GM10847 (cell line): ENCODE data around the gene LIN9.

ENCODE experiments used
- POLR2A ChIP-seq: IDR thresholded peaks from 2 replicates; pipeline ENCODE4 v1.6.1; 2011; ENCODE audit not compliant: insufficient read length; ENCODE audit errors: extremely low read depth

The LIN9 gene

DNA sequence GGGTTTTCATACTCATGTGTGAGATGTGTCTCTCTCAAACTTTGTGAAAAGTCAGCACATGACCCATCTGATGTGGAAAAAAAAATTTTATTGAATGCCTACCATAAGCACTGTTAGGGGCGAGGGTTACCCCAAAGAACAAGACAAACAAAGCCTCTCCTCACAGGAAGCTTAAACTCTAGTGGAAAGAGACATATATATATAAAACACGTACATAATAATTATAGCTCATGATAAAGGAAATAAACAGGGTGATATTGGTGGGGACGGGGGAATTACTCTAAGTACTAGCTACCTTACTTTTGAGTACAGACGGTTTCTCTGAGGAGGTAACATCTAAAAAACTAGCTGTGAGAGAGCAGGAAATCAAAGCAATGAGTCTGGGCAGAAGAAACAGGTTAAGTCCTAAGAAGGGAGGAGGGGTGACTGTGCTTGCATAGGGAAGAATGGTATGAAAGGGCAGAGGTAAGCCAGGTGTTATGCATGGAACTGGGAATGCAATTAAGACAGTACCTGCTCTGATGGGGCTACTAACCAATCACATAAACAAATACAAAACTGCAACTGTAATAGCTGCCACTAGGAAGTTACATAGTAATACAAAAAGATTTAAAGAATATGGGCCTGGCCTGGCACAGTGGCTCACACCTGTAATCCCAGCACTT lies 4.5 kb downstream of the LIN9 start:
- TF ChIP-seq POLR2A = no peak

DNA sequence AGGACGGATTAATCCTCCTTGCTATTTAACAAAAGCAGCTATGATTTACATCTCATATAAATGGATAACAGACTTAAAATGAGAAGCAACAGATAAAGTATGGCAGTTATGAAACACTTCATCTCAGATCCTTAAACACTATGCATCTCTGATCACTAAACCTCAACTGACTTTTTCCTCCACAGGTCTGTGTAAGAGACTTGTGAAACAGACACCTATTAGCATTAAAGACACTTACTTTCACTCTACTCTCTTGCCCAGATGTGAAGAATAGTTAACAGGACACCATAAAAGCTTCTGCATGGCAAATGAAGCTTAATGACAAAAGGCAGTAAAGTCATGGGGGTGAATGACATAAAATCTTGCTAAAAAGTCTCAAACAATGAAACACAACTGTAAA lies 6.2 kb downstream of the LIN9 start:
- no peak for TF ChIP-seq POLR2A

DNA sequence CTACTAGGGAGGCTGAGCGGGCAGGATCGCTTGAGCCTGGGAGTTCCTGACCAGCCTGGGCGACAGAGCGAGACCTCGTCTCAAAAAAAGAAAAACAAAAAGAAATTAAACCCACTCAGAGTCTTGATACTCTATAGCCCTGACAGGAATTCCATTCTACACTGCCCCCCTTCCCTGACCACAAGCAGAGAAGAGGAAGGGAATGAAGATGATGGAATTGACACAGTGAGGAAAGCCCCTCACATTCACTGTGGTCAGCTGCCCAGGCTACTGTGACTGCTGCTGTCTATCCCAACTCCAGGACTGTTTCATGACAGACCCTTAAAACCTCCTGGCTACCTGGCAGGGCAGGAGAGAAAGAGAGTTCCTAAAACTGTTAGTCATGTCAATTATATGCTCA lies 12.1 kb downstream of the LIN9 start:
- TF ChIP-seq POLR2A = no peak

DNA sequence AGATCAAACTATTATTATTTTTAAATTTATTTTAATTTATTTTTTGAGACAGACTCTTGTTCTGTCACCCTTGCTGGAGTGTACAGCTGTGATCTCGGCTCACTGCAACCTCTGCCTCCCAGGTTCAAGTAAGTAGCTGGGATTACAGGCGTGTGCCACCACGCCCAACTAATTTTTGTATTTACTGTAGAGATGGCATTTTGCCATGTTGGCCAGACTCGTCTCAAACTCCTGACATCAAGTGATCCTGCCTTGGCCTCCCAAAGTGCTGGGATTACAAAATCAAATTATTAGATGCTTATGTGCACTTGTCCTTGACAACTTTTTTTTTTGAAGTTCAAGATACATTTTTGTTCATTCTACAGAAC lies 15.4 kb downstream of the LIN9 start:
- no peak for TF ChIP-seq POLR2A

DNA sequence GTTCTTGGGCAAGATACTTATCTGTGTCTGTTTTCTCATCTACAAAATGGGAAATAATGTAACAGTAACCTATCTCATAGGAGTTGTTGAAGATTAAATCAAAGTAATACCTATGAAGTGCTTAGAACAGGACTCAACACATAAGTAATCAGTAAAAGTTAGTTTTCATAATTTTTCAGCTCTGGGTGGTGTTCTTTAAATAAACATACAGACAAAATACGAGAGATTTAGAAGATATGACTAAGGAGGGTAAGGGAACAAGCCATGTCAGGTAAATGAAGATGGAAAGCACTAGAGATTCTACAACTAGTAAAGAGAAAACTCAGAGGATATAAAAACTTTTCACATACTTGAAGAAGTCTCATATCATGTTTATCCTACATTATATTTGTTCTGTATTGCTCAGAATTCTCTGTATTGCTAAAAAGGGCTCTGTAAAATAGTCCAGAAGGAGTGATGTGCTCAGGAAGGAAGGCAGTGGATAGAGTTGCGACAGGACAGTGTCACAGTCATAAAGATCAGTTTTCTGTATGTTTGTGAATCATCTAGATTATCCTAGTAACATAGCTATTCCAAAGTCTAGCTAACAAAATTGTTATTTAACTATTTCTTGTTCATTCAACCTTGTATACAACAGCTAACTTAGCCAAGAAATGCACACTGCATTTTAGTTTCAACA lies 16.0 kb downstream of the LIN9 start:
- no peak for TF ChIP-seq POLR2A

DNA sequence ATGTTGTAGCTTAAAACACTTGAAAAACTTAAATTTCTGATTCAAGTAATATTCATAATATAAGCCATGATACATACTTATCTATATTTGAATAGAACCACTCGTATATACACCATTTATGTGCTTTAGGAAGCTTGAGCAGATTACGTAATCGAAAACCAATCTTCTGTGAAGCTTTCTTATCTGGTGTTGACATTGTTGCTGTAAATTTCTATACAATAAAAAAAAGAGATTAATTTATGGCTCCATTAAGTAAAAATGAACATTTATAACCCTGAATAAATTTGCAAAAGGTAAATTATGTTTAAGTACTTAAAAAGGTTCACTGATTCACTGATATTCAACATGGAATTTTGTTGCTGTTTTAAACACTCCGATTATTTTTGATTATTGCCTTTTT lies 21.4 kb downstream of the LIN9 start:
- TF ChIP-seq POLR2A = no peak

DNA sequence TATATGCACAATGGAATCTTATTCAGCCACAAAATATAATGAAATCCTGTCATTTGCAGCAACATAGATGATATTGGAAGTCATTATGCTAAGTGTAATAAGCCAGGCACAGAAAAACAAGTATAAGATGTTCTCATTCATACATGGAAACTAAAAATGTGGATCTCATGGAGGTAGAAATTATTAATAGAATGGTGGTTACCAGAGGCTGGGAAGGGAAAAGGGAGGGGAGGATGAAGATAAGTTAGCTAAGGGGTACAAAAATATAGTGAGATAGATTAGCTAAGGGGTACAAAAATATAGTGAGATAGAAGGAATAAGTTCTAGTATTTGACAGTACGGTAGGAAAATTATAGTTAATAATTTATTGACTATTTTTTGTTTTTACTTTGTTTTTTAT lies 27.9 kb downstream of the LIN9 start:
- no peak for TF ChIP-seq POLR2A

DNA sequence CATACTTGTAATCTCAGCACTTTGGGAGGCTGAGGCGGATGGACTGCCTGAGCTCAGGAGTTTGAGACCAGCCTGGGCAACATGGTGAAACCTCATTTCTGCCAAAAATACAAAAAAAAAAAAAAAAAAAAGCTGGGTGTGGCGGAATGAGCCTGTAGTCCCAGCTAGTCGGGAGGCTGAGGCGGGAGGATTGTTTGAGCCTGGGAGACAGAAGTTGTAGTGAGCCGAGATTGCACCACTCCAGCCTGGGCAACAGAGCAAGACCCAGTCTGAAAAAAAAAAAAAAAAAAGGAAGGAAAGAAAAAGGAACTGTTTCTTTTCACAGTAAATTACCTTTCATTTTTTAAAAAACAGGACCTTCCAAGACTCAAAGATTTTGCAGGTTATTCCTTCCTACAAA lies 29.5 kb downstream of the LIN9 start:
- no peak for TF ChIP-seq POLR2A

DNA sequence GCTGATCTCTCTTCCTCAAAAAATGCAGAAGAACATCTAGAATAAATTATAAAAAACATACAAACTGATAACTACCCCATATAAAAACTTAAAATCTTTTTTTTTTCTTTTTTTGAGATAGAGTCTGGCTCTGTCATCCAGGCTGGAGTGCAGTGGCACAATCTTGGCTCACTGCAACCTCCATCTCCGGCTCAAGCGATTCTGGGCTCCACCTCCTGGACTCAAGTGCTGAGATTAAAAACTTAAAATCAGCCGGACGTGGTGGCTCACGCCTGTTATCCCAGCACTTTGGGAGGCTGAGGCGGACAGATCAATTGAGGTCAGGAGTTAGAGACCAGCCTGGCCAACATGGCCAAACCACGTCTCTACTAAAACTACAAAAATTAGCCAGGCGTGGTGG lies 31.1 kb downstream of the LIN9 start:
- no peak for TF ChIP-seq POLR2A

DNA sequence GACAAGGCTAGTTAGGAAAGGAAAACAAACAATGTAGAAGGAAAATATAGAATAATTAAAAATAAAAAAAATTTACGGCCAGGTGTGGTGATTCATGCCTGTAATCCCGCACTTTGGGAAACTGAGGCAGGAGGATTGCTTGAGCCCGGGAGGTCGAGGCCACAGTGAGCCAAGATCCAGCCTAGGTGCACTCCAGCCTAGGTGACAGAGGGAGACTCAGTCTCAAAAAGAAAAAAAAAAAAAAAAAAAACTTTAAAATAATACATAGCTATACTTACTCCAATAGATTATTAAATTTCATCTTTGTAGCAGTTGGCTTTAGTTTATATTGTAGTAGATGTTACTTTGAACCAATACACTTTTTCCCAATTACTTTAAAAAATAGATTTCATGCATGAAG lies 32.0 kb downstream of the LIN9 start:
- no peak for TF ChIP-seq POLR2A

DNA sequence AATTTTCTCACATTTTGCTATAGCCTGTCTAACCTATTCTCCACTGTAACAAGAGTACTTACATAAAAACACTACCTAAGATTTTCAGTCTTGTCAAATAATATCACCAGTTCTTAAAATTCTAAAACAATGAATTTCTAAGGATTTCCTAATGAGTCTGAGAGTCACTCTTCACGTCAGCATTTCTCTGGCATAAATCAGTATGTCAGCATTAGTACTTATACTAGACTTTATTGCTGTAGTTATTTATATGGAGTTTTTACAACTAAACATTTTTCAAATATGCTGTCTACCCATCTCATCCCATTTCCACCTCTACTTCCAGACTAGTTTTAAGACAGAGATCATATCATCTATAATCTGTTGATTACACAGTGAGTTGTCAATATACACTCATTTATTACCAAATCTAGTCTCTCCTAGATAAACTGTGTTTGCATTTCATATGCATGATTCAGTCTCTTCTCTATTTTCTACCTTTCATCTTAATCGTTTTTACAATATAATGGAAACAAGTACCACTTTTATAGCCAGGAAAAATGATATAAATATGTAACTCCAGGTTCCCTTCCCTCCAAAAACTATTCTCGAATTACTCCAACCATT lies 32.8 kb downstream of the LIN9 start:
- no peak for TF ChIP-seq POLR2A

DNA sequence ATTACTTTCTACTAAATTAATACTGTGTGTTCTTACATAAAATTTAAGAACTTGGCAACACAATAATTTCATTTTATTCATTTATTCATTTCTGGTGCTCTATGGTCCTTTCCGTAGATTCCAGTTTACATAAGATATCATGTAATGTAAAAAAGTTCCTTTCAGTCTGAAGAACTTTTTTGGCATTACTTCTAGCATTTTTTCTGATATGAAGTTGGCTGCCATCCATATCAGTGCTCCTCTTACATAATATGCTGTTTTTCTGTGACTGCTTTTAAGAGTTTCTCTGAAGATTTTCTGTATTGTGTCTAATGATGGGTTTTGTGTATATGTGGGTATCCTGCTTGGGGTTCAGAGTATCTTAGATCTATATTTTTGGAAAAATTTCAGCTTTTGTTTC lies 34.8 kb downstream of the LIN9 start:
- no peak for TF ChIP-seq POLR2A

DNA sequence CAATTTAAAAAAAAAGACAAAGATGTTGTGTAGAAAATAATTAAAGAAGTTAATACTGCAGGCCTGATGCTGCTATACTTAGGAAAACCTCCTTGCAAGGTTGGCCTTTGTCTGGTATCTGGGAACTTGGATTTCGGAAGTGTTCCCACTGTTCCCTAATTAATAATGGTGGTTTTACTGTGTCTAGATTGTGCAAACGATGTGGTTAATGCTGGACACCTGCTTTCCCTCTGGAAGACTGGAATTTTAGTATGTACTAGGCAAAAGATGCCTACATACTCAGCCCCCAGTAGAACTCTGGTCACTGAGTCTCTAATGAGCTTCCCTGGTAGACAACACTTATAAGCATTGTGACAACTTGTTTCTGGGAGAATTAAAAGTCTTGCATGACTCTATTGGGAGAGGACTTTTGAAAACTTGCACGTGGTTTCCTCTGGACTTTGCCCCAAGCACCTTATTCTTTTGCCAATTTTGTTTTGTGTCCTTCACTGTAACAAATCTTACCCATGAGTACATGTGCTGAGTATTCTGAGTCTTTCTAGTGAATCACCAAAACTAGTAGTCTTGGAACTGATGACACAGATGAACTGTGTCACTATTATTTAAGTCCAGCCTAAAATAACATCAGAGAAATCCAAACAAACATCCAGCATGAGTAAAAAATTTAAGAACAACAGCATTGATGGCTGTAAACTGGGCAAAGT lies 40.4 kb downstream of the LIN9 start:
- TF ChIP-seq POLR2A = no peak

DNA sequence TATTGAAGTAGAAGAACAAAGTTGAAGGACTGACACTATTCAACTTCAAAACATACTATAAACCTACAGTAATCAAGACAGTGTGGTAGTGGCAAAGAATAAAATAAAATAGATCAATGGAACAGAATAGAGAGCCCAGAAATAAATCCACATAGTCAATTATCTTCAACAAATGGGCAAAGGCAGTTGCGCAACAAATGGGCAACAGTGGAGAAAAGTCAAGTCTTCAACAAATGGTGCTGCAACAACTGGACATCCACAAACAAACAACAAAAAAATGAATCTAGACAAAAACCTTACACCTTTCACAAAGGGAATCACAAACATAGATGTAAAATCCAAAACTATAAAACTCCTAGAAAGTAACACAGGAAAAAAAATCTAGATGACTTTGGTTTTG lies 47.1 kb downstream of the LIN9 start:
- TF ChIP-seq POLR2A = no peak

DNA sequence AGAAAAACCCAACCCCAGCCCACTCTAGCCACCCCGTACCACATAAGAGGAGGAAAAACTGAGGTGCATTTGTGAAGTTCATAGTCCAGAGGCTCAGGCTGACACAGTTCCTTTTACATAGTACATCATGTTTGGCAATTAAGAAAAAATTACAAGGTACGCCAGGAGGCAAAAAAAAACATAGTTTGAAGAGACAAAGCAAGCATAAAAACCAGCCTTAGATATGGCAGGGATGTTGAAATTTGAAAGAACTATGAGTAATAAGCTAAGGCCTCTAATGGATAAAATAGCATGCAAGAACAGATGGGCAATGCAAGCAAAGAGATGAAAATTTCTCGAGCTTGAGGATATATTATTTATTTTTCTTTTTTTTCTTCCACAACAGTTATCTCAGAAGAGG lies 53.6 kb downstream of the LIN9 start:
- no peak for TF ChIP-seq POLR2A

DNA sequence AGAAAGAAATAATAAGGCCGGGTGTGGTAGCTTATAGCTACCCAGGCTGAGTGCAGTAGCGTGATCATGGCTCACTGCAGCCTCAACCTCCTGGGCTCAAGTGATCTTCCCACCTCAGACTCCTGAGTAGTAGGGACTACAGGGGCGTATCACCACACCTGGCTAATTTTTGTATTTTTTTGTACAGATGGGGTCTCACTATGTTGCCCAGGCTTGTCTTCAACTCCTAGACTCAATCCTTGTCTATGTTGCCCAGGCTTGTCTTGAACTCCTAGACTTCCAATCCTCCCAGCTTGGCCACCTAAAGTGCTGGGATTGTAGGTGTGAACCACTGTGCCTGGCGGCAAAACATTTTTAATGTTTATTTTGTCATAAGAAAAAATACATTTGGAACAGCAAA lies 55.0 kb downstream of the LIN9 start:
- no peak for TF ChIP-seq POLR2A
